HG03342 (cell line): ENCODE results near the gene SSX4B.
"Not testable (repeated sequence)": the region's sequence is repeated elsewhere in the genome, so short reads cannot be mapped to it uniquely, and the experiment has no call there.

Experiments
- ATAC-seq: cut with Tn5 transposase; IDR thresholded peaks from one replicate; pipeline ENCODE4 v1.9.1; 2021; ENCODE audit warnings: mild to moderate bottlenecking, moderate library complexity; ENCODE audit not compliant: unreplicated experiment

Gene SSX4B

GRCh38 chrX:48356315-48357094 is 55.3 kb downstream of the SSX4B start, which contains the start of gene SSX3:
TSS of gene SSX3 (minus strand) at chrX:48356703. CDS start at chrX:48355249, 1,454 bp downstream.
- not testable (repeated sequence) for ATAC-seq
